Measurements from ENCODE around the gene PFKM.
"Not testable (repeated sequence)": the region's sequence is repeated elsewhere in the genome, so short reads cannot be mapped to it uniquely, and the experiment has no call there.

The PFKM gene

DNA sequence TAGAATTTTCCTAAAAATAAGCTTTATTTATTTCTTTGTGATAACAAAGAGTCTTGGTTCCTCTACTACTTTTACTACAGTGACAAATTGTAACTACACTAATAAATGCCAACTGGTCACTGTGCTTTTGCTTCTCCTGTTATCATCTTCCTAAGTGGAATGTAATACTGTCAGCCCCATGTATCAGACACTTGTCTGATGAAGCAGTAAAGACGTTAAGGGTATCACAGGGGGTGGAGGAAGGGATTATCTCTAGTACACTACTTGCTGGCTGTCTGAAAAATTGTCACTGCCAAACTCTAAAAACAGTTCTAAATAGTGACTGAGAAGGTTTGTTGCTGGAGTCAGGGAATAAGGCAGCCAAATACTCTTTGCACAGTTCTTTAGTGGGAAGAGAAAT is 26.8 kb downstream of the PFKM start:
- Histone ChIP-seq H3K4me1 (ENCODE audit: insufficient read depth, low read length, severe bottlenecking) (no peaks in the 10 kb centered on the region), H2AFZ (ENCODE audit: low read length) (no peak overlapping the region), H3K79me2 (ENCODE audit: insufficient read depth, low read length) (no peaks in the 10 kb centered on the region), H3K9me3 (ENCODE audit: low read length) (no peaks in the 10 kb centered on the region), H3K27ac (ENCODE audit: low read depth, low read length, poor library complexity, severe bottlenecking) (no peak overlapping the region), H3K4me3 (ENCODE audit: low read depth, low read length, poor library complexity, severe bottlenecking) (no peak overlapping the region), H3F3A (ENCODE audit: insufficient read depth, low read length) (no peaks in the 10 kb centered on the region), H3K36me3 (ENCODE audit: insufficient read depth, low read length) (peaks cover 96% of the 10 kb centered on the region), H4K20me1 (ENCODE audit: insufficient read depth, low read length) (no peaks in the 10 kb centered on the region), H3K27me3 (ENCODE audit: insufficient read depth, low read length) (no peaks in the 10 kb centered on the region), H3K4me2 (ENCODE audit: low read length) (no peak overlapping the region), H3K9me2 (ENCODE audit: low read depth, low read length) (no peaks in the 10 kb centered on the region), H3K9ac (ENCODE audit: low read length) (no peak overlapping the region)
- no peak for TF ChIP-seq EZH2 (IDR thresholded peaks at IDR 0.05; ENCODE audit: borderline replicate concordance, low read length)
- TF ChIP-seq, protein P1, sequence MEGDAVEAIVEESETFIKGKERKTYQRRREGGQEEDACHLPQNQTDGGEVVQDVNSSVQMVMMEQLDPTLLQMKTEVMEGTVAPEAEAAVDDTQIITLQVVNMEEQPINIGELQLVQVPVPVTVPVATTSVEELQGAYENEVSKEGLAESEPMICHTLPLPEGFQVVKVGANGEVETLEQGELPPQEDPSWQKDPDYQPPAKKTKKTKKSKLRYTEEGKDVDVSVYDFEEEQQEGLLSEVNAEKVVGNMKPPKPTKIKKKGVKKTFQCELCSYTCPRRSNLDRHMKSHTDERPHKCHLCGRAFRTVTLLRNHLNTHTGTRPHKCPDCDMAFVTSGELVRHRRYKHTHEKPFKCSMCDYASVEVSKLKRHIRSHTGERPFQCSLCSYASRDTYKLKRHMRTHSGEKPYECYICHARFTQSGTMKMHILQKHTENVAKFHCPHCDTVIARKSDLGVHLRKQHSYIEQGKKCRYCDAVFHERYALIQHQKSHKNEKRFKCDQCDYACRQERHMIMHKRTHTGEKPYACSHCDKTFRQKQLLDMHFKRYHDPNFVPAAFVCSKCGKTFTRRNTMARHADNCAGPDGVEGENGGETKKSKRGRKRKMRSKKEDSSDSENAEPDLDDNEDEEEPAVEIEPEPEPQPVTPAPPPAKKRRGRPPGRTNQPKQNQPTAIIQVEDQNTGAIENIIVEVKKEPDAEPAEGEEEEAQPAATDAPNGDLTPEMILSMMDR (IDR thresholded peaks at IDR 0.05; ENCODE audit: low read length): no peak

- Histone ChIP-seq H3K27me3 (ENCODE audit: insufficient read depth, low read length) (no peaks in the 10 kb centered on the region), H4K20me1 (ENCODE audit: insufficient read depth, low read length) (no peaks in the 10 kb centered on the region), H3K4me2 (ENCODE audit: low read length) (no peak overlapping the region), H3K9me3 (ENCODE audit: low read length) (no peaks in the 10 kb centered on the region), H3K27ac (ENCODE audit: low read depth, low read length, poor library complexity, severe bottlenecking) (no peak overlapping the region), H3K4me1 (ENCODE audit: insufficient read depth, low read length, severe bottlenecking) (peaks cover 3% of the 10 kb centered on the region), H3K79me2 (ENCODE audit: insufficient read depth, low read length) (peaks cover 3% of the 10 kb centered on the region), H2AFZ (ENCODE audit: low read length) (no peak overlapping the region), H3K9me2 (ENCODE audit: low read depth, low read length) (no peaks in the 10 kb centered on the region), H3K9ac (ENCODE audit: low read length) (no peak overlapping the region), H3K4me3 (ENCODE audit: low read depth, low read length, poor library complexity, severe bottlenecking) (no peak overlapping the region), H3K36me3 (ENCODE audit: insufficient read depth, low read length) (peaks cover 68% of the 10 kb centered on the region), H3F3A (ENCODE audit: insufficient read depth, low read length) (no peaks in the 10 kb centered on the region)
- no peak for TF ChIP-seq EZH2 (IDR thresholded peaks at IDR 0.05; ENCODE audit: borderline replicate concordance, low read length)
- TF ChIP-seq, protein P1 (IDR thresholded peaks at IDR 0.05; ENCODE audit: low read length): no peak
Measured at GRCh38 chr12:48151103-48151771, 32.1 kb downstream of the PFKM start.

- H3K9ac ChIP-seq (ENCODE audit: low read length); H2AFZ ChIP-seq (ENCODE audit: low read length); H4K20me1 ChIP-seq (ENCODE audit: insufficient read depth, low read length); H3K27ac ChIP-seq (ENCODE audit: low read depth, low read length, poor library complexity, severe bottlenecking); H3K4me2 ChIP-seq (ENCODE audit: low read length); H3K9me3 ChIP-seq (ENCODE audit: low read length); H3K9me2 ChIP-seq (ENCODE audit: low read depth, low read length); H3K79me2 ChIP-seq (ENCODE audit: insufficient read depth, low read length); H3K4me3 ChIP-seq (ENCODE audit: low read depth, low read length, poor library complexity, severe bottlenecking); H3K27me3 ChIP-seq (ENCODE audit: insufficient read depth, low read length); H3F3A ChIP-seq (ENCODE audit: insufficient read depth, low read length): not testable (repeated sequence)
- H3K36me3 ChIP-seq (ENCODE audit: insufficient read depth, low read length): peaks cover 24% of the 10 kb centered on the region
- peaks cover 26% of the 10 kb centered on the region for H3K4me1 ChIP-seq (ENCODE audit: insufficient read depth, low read length, severe bottlenecking)
Measured at GRCh38 chr12:48155786-48156185, 36.6 kb downstream of the PFKM start.

DNA sequence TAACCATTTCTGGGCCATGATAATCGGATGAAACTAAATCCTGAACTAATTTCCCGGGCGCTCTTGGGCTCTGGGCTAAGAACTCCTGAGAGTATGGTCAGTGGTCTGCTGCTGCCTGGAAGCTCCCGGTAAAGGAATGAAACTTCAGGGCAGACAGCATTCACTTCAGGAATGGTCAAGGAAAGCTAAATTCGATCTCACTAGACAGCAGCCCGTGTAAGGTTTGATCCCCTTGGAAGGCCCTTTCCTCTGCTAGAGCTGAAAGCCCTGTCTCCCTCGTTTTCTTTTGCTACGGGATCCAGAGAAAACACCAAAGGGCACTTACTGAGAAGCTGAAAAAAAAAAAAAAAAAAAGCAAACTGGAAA is 37.5 kb downstream of the PFKM start:
- no peaks in the 10 kb centered on the region for H3K9me3 ChIP-seq (ENCODE audit: low read length)
- no peaks in the 10 kb centered on the region for H4K20me1 ChIP-seq (ENCODE audit: insufficient read depth, low read length)
- H3K4me3 ChIP-seq (ENCODE audit: low read depth, low read length, poor library complexity, severe bottlenecking): peak overlapping the region; percentile 93
- H3K4me1 ChIP-seq (ENCODE audit: insufficient read depth, low read length, severe bottlenecking): peaks cover 29% of the 10 kb centered on the region
- no peaks in the 10 kb centered on the region for H3F3A ChIP-seq (ENCODE audit: insufficient read depth, low read length)
- H3K36me3 ChIP-seq (ENCODE audit: insufficient read depth, low read length): peaks cover 16% of the 10 kb centered on the region
- no peak overlapping the region for H3K27ac ChIP-seq (ENCODE audit: low read depth, low read length, poor library complexity, severe bottlenecking)
- H3K9ac ChIP-seq (ENCODE audit: low read length): peak overlapping the region; percentile 85
- H2AFZ ChIP-seq (ENCODE audit: low read length): no peak overlapping the region
- H3K79me2 ChIP-seq (ENCODE audit: insufficient read depth, low read length): peaks cover 9% of the 10 kb centered on the region
- no peaks in the 10 kb centered on the region for H3K9me2 ChIP-seq (ENCODE audit: low read depth, low read length)
- TF ChIP-seq, protein P1 (IDR thresholded peaks at IDR 0.05; ENCODE audit: low read length): no peak
- TF ChIP-seq EZH2 (IDR thresholded peaks at IDR 0.05; ENCODE audit: borderline replicate concordance, low read length): no peak
- H3K4me2 ChIP-seq (ENCODE audit: low read length): peak overlapping the region; percentile 70
- no peaks in the 10 kb centered on the region for H3K27me3 ChIP-seq (ENCODE audit: insufficient read depth, low read length)
